ENCODE data around the gene MTMR10.

Gene MTMR10

DNA sequence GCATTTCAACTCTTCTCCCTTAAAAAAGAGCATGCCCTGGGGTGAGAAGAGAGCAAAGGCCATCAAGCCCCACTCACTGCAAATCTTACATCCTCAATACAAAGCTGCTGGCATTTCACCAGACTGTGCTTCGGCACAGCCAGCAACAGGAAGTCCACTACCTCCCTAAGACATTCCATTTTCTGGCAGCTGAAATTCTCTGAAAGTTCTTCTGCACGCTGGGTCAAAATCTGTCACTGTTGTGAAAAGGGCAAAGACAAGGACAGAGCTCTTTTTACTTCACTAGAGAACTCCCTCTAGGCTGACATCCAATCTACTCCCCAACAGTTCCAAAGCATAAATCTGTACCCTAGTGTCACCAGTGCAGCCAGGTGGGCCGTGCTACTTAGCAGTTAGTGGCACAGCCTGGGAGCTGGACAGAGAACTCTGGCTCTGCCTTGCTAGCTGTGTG is 6.3 kb downstream of the MTMR10 start:
- no peak overlapping the region for H2AK5ac ChIP-seq (ENCODE audit: low read depth, low read length)
- no peak overlapping the region for H3K4ac ChIP-seq (ENCODE audit: low read length)
- no peak overlapping the region for H2BK12ac ChIP-seq (ENCODE audit: low read length)
- no peaks in the 10 kb centered on the region for H3K27me3 ChIP-seq (ENCODE audit: control insufficient read depth in 3 of 3, insufficient read depth in 3 of 3, low read depth in 1 of 3, low read length in 3 of 3)
- H3K14ac ChIP-seq (ENCODE audit: low read length), result no peak overlapping the region
- WGBS, 2 donors (ENCODE audit: extremely low coverage in 2 of 2, insufficient read length in 2 of 2, insufficient replicate concordance in 1 of 2), result no CpG with 5 or more reads among the region's 3 CpGs
- H3K9me3 ChIP-seq (replicated peaks in 1 of 2; ENCODE audit: control insufficient read depth in 2 of 2, insufficient read depth in 1 of 2, low read depth in 1 of 2, low read length in 2 of 2), result no peaks in the 10 kb centered on the region
- no peak overlapping the region for H2BK15ac ChIP-seq (ENCODE audit: low read length)
- H3K36me3 ChIP-seq (replicated peaks in 1 of 2; ENCODE audit: control insufficient read depth in 2 of 2, insufficient read depth in 2 of 2, low read length in 2 of 2), result peaks cover 1 to 36% of the 10 kb centered on the region in 2 donors
- DNase-seq (ENCODE audit: low spot score), result no peak
- H3K9ac ChIP-seq (ENCODE audit: low read depth, low read length, poor library complexity), result no peak overlapping the region
- H3K23ac ChIP-seq (ENCODE audit: low read depth, low read length, poor library complexity), result no peak overlapping the region
- no peak overlapping the region for H3K27ac ChIP-seq (replicated peaks; ENCODE audit: low read length)
- peaks cover 2% of the 10 kb centered on the region for H3K79me1 ChIP-seq (ENCODE audit: low read depth, low read length)
- no peak overlapping the region for H3K4me3 ChIP-seq (ENCODE audit: low read length in 2 of 2)
- H4K8ac ChIP-seq (ENCODE audit: low read depth, low read length), result no peak overlapping the region
- no peak overlapping the region for H2AFZ ChIP-seq (ENCODE audit: low read length)
- H3K4me1 ChIP-seq (ENCODE audit: control insufficient read depth in 2 of 2, insufficient read depth in 1 of 2, low read depth in 1 of 2, low read length in 2 of 2), result peaks cover 2 to 5% of the 10 kb centered on the region in 2 donors
- no peak overlapping the region for H2BK5ac ChIP-seq (ENCODE audit: low read length)
- no peak overlapping the region for H3K18ac ChIP-seq (ENCODE audit: low read length)
- no peak overlapping the region for H3K4me2 ChIP-seq (ENCODE audit: insufficient read depth, low read length, poor library complexity, severe bottlenecking)
- no peak overlapping the region for H4K91ac ChIP-seq (ENCODE audit: low read depth, low read length, poor library complexity)
- no peak overlapping the region for H2BK120ac ChIP-seq (ENCODE audit: low read depth, low read length)

DNA sequence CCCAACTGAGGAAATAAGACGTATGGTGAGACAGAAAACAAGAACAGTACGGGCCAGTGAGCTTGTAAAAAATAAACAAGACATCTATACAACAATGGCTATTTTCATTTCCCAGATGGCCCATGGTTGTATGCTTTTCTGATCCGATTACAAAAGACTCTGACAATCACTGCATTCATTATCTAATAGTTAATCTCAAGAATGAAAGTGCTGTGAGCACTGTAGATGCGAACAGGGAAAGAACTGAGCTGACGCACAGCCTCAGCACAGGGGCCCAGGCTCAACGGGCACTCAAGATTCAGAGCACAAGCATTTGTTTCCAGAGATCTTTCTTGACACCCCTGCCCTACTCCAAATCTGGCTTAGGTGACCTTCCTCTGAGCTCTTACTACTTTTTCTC is 6.9 kb downstream of the MTMR10 start:
- DNase-seq (ENCODE audit: low spot score), result no peak
- no peak overlapping the region for H2BK12ac ChIP-seq (ENCODE audit: low read length)
- no peaks in the 10 kb centered on the region for H3K9me3 ChIP-seq (replicated peaks in 1 of 2; ENCODE audit: control insufficient read depth in 2 of 2, insufficient read depth in 1 of 2, low read depth in 1 of 2, low read length in 2 of 2)
- no peak overlapping the region for H2BK120ac ChIP-seq (ENCODE audit: low read depth, low read length)
- no peak overlapping the region for H4K8ac ChIP-seq (ENCODE audit: low read depth, low read length)
- H3K36me3 ChIP-seq (replicated peaks in 1 of 2; ENCODE audit: control insufficient read depth in 2 of 2, insufficient read depth in 2 of 2, low read length in 2 of 2), result peaks cover 1 to 42% of the 10 kb centered on the region in 2 donors
- no peak overlapping the region for H4K91ac ChIP-seq (ENCODE audit: low read depth, low read length, poor library complexity)
- no peak overlapping the region for H3K4ac ChIP-seq (ENCODE audit: low read length)
- H3K4me1 ChIP-seq (ENCODE audit: control insufficient read depth in 2 of 2, insufficient read depth in 1 of 2, low read depth in 1 of 2, low read length in 2 of 2), result peaks cover 2 to 4% of the 10 kb centered on the region in 2 donors
- no peak overlapping the region for H2BK15ac ChIP-seq (ENCODE audit: low read length)
- no peaks in the 10 kb centered on the region for H3K79me1 ChIP-seq (ENCODE audit: low read depth, low read length)
- no peak overlapping the region for H3K4me3 ChIP-seq (ENCODE audit: low read length in 2 of 2)
- no peak overlapping the region for H2BK5ac ChIP-seq (ENCODE audit: low read length)
- no peak overlapping the region for H3K18ac ChIP-seq (ENCODE audit: low read length)
- no peak overlapping the region for H3K23ac ChIP-seq (ENCODE audit: low read depth, low read length, poor library complexity)
- no peak overlapping the region for H3K27ac ChIP-seq (replicated peaks; ENCODE audit: low read length)
- H3K14ac ChIP-seq (ENCODE audit: low read length), result no peak overlapping the region
- H3K9ac ChIP-seq (ENCODE audit: low read depth, low read length, poor library complexity), result no peak overlapping the region
- H2AFZ ChIP-seq (ENCODE audit: low read length), result no peak overlapping the region
- no CpG with 5 or more reads among the region's 6 CpGs for WGBS, 2 donors (ENCODE audit: extremely low coverage in 2 of 2, insufficient read length in 2 of 2, insufficient replicate concordance in 1 of 2)
- H3K4me2 ChIP-seq (ENCODE audit: insufficient read depth, low read length, poor library complexity, severe bottlenecking), result no peak overlapping the region
- no peak overlapping the region for H2AK5ac ChIP-seq (ENCODE audit: low read depth, low read length)
- H3K27me3 ChIP-seq (ENCODE audit: control insufficient read depth in 3 of 3, insufficient read depth in 3 of 3, low read depth in 1 of 3, low read length in 3 of 3), result no peaks in the 10 kb centered on the region

DNA sequence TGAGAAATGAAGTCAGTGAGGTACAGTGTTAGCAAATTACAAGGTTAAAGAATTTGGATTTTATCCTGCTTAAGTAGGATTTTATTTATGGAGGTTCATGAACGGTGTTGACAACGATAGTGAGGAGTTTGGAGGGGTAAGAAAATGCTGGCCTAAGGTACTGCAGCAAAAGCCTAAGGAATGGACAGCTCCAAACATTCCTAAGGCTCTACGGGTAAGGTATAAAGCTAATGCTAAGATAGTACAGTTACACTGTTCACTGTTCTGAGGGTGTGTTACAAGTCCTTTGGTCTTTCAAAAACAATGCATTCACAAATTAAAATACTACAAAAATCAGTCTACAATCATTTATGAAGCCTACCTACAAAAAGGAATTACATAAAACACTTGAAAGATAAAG is 7.3 kb downstream of the MTMR10 start:
- H2AFZ ChIP-seq (ENCODE audit: low read length), result no peak overlapping the region
- WGBS, 2 donors (ENCODE audit: extremely low coverage in 2 of 2, insufficient read length in 2 of 2, insufficient replicate concordance in 1 of 2), result no CpG with 5 or more reads among the region's 3 CpGs

DNA sequence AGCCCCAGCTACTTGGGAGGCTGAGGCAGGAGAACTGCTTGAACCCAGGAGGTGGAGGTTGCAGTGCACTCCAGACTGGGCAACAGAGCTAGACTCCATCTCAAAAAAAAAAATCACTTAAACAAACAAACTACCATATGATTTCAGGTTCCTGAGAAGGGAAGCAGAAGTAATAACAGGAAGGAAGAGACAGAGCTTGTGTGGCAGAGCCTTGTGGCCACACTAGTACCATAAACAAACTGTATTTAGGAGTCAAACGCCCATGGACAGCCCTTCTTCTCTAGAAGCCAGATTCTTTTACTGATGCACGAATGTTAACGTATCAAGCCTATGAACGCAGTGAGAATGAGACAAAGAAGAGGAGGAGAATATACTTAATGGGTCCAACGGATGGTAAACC is 12.0 kb downstream of the MTMR10 start:
- H3K9ac ChIP-seq (ENCODE audit: low read depth, low read length, poor library complexity), result no peak overlapping the region
- H3K4me2 ChIP-seq (ENCODE audit: insufficient read depth, low read length, poor library complexity, severe bottlenecking), result no peak overlapping the region
- H2AK5ac ChIP-seq (ENCODE audit: low read depth, low read length), result no peak overlapping the region
- no peak overlapping the region for H2BK12ac ChIP-seq (ENCODE audit: low read length)
- H3K4ac ChIP-seq (ENCODE audit: low read length), result no peak overlapping the region
- no CpG with 5 or more reads among the region's 5 CpGs for WGBS, 2 donors (ENCODE audit: extremely low coverage in 2 of 2, insufficient read length in 2 of 2, insufficient replicate concordance in 1 of 2)
- no peak overlapping the region for H4K8ac ChIP-seq (ENCODE audit: low read depth, low read length)
- H3K4me1 ChIP-seq (ENCODE audit: control insufficient read depth in 2 of 2, insufficient read depth in 1 of 2, low read depth in 1 of 2, low read length in 2 of 2), result no peaks in the 10 kb centered on the region
- no peak overlapping the region for H4K91ac ChIP-seq (ENCODE audit: low read depth, low read length, poor library complexity)
- H2BK120ac ChIP-seq (ENCODE audit: low read depth, low read length), result no peak overlapping the region
- H3K79me1 ChIP-seq (ENCODE audit: low read depth, low read length), result no peaks in the 10 kb centered on the region
- no peak overlapping the region for H3K18ac ChIP-seq (ENCODE audit: low read length)
- no peak overlapping the region for H2BK5ac ChIP-seq (ENCODE audit: low read length)
- no peak overlapping the region for H2AFZ ChIP-seq (ENCODE audit: low read length)
- no peak overlapping the region for H3K23ac ChIP-seq (ENCODE audit: low read depth, low read length, poor library complexity)
- no peaks in the 10 kb centered on the region for H3K27me3 ChIP-seq (ENCODE audit: control insufficient read depth in 3 of 3, insufficient read depth in 3 of 3, low read depth in 1 of 3, low read length in 3 of 3)
- DNase-seq (ENCODE audit: low spot score), result no peak
- peaks cover 2 to 41% of the 10 kb centered on the region in 2 donors for H3K36me3 ChIP-seq (replicated peaks in 1 of 2; ENCODE audit: control insufficient read depth in 2 of 2, insufficient read depth in 2 of 2, low read length in 2 of 2)
- no peaks in the 10 kb centered on the region for H3K9me3 ChIP-seq (replicated peaks in 1 of 2; ENCODE audit: control insufficient read depth in 2 of 2, insufficient read depth in 1 of 2, low read depth in 1 of 2, low read length in 2 of 2)
- H3K14ac ChIP-seq (ENCODE audit: low read length), result no peak overlapping the region
- H2BK15ac ChIP-seq (ENCODE audit: low read length), result no peak overlapping the region
- no peak overlapping the region for H3K4me3 ChIP-seq (ENCODE audit: low read length in 2 of 2)
- no peak overlapping the region for H3K27ac ChIP-seq (replicated peaks; ENCODE audit: low read length)

More for the DNA sequence above, 7.3 kb downstream of the MTMR10 start:
- H2BK12ac ChIP-seq (ENCODE audit: low read length), result no peak overlapping the region
- no peak overlapping the region for H3K4me3 ChIP-seq (ENCODE audit: low read length in 2 of 2)
- H3K18ac ChIP-seq (ENCODE audit: low read length), result no peak overlapping the region
- H3K14ac ChIP-seq (ENCODE audit: low read length), result no peak overlapping the region
- no peak overlapping the region for H3K4me2 ChIP-seq (ENCODE audit: insufficient read depth, low read length, poor library complexity, severe bottlenecking)
- no peak overlapping the region for H3K9ac ChIP-seq (ENCODE audit: low read depth, low read length, poor library complexity)
- no peak for DNase-seq (ENCODE audit: low spot score)
- H3K9me3 ChIP-seq (replicated peaks in 1 of 2; ENCODE audit: control insufficient read depth in 2 of 2, insufficient read depth in 1 of 2, low read depth in 1 of 2, low read length in 2 of 2), result no peaks in the 10 kb centered on the region
- H2BK5ac ChIP-seq (ENCODE audit: low read length), result no peak overlapping the region
- H3K36me3 ChIP-seq (replicated peaks in 1 of 2; ENCODE audit: control insufficient read depth in 2 of 2, insufficient read depth in 2 of 2, low read length in 2 of 2), result peaks cover 1 to 43% of the 10 kb centered on the region in 2 donors
- peaks cover 2 to 4% of the 10 kb centered on the region in 2 donors for H3K4me1 ChIP-seq (ENCODE audit: control insufficient read depth in 2 of 2, insufficient read depth in 1 of 2, low read depth in 1 of 2, low read length in 2 of 2)
- H3K27ac ChIP-seq (replicated peaks; ENCODE audit: low read length), result no peak overlapping the region
- no peak overlapping the region for H2BK120ac ChIP-seq (ENCODE audit: low read depth, low read length)
- H4K8ac ChIP-seq (ENCODE audit: low read depth, low read length), result no peak overlapping the region
- H3K27me3 ChIP-seq (ENCODE audit: control insufficient read depth in 3 of 3, insufficient read depth in 3 of 3, low read depth in 1 of 3, low read length in 3 of 3), result no peaks in the 10 kb centered on the region
- no peak overlapping the region for H2BK15ac ChIP-seq (ENCODE audit: low read length)
- H4K91ac ChIP-seq (ENCODE audit: low read depth, low read length, poor library complexity), result no peak overlapping the region
- no peak overlapping the region for H3K4ac ChIP-seq (ENCODE audit: low read length)
- no peak overlapping the region for H3K23ac ChIP-seq (ENCODE audit: low read depth, low read length, poor library complexity)
- no peak overlapping the region for H2AK5ac ChIP-seq (ENCODE audit: low read depth, low read length)
- no peaks in the 10 kb centered on the region for H3K79me1 ChIP-seq (ENCODE audit: low read depth, low read length)

Data from neuronal stem cell (in vitro differentiated cells).